ENCODE data around the gene ZWINT. TPM values are rescaled to one million over a fixed set of nuclear protein-coding genes. Genes with fewer than 3 reads are reported as not detected.

ZWINT gene, protein sequence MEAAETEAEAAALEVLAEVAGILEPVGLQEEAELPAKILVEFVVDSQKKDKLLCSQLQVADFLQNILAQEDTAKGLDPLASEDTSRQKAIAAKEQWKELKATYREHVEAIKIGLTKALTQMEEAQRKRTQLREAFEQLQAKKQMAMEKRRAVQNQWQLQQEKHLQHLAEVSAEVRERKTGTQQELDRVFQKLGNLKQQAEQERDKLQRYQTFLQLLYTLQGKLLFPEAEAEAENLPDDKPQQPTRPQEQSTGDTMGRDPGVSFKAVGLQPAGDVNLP
- total RNA-seq = 5.8 TPM

GRCh38 chr10:56360967-56361612 lies at the start of gene ZWINT:
Gene ZWINT, minus strand, starts transcription at chr10:56361259. Its CDS starts 23 bp downstream, at chr10:56361236.
- peak; percentile 96 for DNase-seq (ENCODE audit: low spot score)

DNA sequence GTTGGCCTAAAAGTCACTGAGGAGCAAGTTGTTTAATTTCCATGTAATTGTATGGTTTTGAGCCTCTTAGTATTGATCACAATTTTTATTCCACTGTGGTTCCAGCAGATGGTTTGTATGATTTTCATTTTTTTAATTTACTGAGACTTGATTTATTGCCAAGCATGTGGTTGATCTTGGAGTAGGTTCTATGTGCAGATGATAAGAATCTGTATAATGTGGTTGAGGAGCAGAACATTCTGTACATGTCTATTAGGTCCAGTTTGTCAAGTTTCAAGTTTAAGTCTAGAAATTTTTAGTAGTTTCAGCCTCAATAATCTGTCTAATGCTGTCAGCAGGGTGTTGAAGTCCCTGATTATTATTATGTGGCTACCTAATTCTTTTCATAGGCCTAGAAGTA lies 22.7 kb upstream of the ZWINT start:
- DNase-seq (ENCODE audit: low spot score) = no peak

DNA sequence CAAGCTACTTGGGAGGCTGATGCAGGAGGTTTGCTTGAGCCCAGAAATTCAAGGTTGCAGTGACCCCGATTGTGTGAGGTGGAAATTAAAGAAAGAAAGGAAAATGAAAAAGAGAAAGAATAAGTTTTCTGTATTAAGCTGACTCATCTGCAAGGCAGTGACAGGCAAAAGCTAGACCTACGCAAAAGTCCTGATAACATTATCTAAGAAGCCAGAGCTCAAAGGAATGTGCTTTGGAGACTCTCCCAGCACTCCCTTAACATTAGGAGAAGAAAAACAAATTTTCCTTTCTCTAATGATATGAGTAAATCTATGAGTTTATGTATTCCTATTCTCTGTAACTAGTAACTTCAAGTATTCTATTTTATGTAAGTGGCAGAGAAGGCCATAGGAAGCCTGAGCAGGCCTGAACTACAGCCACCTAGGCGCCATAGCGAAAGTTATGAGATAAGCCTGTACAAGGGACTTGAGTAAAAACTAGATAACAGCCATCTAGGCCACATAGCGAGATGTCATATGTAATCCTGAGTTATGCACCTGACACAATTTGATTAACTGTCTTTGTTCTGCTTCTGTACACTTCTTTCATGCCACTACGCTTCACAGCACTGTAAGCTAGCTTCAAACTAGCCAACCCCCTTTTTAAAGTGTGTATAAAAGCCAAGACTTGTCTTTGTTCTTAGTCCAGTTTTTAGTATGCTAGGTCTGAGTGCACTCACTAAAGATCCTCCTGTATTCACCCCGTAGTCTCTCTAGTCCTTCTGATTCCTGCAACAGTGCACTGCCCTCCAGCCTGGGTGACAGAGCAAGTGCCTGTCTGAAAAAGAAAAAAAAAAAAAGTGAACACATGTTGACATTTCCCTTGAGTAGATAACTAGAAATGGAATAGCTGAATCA lies 9.4 kb upstream of the ZWINT start:
- DNase-seq (ENCODE audit: low spot score) = no peak

DNA sequence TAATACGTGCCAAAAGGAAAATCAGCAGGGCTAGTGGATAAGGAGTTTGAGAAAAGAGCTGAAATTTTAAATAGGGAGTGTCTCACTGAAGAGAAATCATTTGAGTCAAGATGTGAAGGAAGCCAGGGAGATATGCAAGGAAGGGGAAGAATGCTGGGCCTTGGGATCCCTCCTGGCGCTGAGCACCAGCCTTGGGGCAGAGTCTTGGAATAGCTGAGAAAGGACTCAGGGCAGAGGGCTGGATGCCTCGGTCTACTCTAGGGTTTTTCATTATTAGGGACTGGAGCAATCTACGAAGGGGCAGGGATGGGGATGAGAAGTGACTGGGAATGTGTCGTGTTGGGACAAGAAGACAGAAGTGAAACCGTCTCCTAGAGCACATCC lies 484 bp downstream of the ZWINT start:
- no peak for DNase-seq (ENCODE audit: low spot score)

DNA sequence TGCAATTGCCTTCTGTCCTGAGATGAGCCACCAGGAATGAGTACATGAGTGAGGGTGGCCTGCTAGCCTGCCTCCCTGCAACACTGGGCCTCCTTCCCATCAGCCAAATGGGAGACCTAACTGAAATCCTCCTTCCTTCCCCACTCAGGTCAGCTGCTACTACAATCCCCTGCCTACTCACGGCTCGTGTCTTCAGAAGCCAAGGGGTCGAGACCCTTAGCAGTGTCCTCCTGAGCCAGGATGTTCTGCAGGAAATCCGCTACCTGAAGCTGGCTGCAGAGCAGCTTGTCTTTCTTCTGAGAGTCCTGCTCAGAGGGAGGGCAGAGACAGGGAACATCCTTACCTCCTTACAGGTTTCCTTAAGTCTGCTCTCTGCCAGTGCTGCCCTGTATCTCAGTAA lies 1.2 kb downstream of the ZWINT start:
- DNase-seq (ENCODE audit: low spot score) = no peak

DNA sequence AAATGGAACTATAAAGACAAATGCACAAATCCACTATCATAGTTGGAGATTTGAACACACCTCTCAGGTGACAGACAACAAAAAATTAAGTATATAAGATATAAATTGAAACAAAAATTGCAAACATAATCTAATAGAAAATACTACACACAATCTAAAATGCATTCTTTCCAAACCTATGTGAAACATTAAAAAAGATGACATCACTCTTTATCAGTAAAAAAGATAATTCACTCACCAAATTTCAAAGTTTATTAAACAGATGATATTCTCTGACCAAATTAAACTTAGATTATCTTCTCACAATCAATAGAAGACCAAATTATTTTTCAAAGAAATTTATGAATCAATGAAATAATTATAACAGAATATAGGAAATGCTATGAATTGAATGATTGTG lies 4.0 kb downstream of the ZWINT start:
- DNase-seq (ENCODE audit: low spot score) = no peak

DNA sequence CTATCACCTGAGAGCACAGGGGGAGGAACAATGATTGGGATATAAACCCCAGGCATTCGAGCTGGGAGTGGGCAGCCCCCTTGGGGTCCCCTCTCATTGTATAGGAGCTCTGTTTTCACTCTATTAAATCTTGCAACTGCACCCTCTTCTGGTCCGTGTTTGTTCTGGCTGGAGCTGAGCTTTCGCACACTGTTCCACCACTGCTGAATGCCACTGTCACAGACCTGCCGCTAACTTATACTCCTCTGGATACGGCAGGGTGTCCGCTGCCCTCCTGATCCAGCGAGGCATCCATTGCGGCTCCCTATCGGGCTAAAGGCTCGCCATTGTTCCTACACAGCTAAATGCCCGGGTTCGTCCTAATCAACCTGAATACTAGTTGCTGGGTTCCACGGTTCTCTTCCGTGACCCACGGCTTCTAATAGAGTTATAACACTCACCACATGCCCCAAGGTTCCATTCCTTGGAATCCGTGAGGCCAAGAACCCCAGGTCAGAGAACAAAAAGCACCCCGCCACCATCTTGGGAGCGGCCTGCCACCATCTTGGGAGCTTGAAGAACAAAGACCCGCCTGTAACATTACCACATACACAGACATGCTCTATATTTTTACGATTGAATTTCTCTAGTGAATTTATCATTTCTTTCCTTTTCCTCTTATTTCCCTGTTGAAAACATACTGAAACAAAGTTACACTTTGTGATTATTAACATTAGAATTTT lies 9.0 kb downstream of the ZWINT start:
- DNase-seq (ENCODE audit: low spot score) = no peak

GRCh38 chr10:56349611-56350010 lies 11.4 kb downstream of the ZWINT start:
- no peak for DNase-seq (ENCODE audit: low spot score)

GRCh38 chr10:56348101-56348500 lies 13.0 kb downstream of the ZWINT start:
- no peak for DNase-seq (ENCODE audit: low spot score)

- no peak for DNase-seq (ENCODE audit: low spot score)
Measured at GRCh38 chr10:56346845-56347415, 14.1 kb downstream of the ZWINT start.

DNA sequence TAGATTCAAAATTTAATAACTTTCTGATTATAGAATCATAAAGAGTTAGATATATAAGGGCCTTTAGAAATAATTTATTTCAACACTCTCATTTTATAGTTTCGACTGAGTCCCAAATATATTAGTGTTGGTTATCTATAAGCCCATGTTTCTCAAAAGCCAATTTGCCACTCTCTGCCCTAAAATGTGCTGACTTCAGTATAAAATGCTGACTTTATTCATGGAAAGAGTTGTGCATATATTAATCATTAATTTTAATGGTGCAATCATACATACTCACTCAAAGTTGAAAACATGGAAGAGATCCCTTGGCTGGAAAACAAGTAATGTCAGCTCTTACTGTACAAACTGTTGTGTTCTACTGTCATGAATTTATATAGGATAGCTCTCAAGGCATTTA lies 19.4 kb downstream of the ZWINT start:
- no peak for DNase-seq (ENCODE audit: low spot score)

- no peak for DNase-seq (ENCODE audit: low spot score)
Measured at GRCh38 chr10:56329961-56330360, 31.1 kb downstream of the ZWINT start.

- no peak for DNase-seq (ENCODE audit: low spot score)
Measured at GRCh38 chr10:56327118-56327517, 33.9 kb downstream of the ZWINT start.

DNA sequence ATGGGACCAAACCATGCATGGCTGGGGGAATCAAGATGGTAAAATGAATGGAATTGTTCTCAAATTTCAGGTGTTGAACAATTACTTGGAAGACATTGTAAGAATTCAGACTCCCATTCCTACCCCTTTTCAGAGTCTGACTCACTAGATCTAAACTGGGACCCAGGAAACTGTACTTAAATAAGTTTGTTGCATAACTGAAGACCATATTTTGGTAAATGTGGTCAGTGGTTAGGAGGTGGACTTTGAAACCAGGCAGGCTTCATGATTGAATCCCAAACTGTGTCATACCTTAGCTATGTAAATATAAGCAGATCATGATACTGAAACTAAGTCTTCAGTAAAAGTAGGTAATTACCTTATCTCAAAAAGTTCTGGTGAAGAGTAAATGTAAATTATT lies 41.7 kb downstream of the ZWINT start:
- DNase-seq (ENCODE audit: low spot score) = no peak

DNA sequence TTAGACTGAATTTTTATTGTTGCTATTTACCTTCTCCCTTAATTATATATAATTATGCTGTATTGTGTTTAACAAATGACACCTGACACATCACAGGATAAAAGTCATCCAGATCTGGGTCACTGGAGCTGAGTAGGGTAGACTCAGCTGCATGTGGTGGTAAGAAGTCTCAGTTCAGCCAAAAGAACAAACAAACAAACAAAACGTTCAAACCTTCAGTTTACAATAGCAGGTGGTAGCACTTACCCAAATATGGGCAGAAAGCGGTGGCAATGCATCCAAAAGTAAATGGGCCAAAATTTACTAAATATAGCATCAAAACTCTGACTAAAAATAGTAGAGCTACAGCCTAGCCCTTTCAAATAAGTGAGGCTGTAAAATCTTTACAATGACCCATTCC lies 42.2 kb downstream of the ZWINT start:
- no peak for DNase-seq (ENCODE audit: low spot score)

GRCh38 chr10:56317603-56318002 lies 43.5 kb downstream of the ZWINT start:
- DNase-seq (ENCODE audit: low spot score) = no peak

DNA sequence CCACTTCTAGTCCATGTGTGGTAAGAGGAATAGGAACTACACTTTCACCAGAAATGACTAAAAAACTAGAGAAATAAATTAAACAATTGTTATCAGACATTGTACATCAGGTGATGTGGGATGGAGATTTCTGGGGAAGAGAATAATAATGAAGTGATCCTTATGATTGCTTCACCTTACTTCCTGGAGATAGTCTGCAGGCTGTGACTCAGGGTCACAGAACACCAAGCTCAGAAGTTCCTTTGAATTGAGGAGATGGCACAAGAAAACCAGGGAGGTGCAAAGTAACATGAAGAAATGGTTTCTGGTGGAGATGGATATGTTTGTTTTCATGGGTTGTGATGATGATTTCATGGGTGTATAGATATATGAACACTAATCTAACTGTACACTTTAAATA lies 44.5 kb downstream of the ZWINT start:
- DNase-seq (ENCODE audit: low spot score) = no peak
